H9 (cell line): ENCODE measurements around the gene NLRP14. TPM values are rescaled to one million over a fixed set of nuclear protein-coding genes. Genes with fewer than 3 reads are reported as not detected.

Experiments
- DNase-seq: peaks from one replicate; pipeline ENCODE4 v3.0.0-alpha.2; 2017
- H2AFZ ChIP-seq: one replicate; pipeline ENCODE4 v1.6.1; 2013; ENCODE audit warnings: mild to moderate bottlenecking, low read length, control low read depth, moderate library complexity
- H2AK5ac ChIP-seq: 2 replicates; pipeline ENCODE4 v1.6.1; 2013; ENCODE audit warnings: low read length, control low read depth, mixed read lengths; ENCODE audit not compliant: insufficient read length
- H2BK120ac ChIP-seq: one replicate; pipeline ENCODE4 v1.6.1; 2013; ENCODE audit warnings: low read depth, mild to moderate bottlenecking, low read length, control low read depth, inconsistent platforms; ENCODE audit not compliant: poor library complexity, severe bottlenecking
- H2BK12ac ChIP-seq: 2 replicates; pipeline ENCODE4 v1.6.1; 2013; ENCODE audit warnings: low read length, control low read depth, mixed read lengths, low read depth; ENCODE audit not compliant: insufficient read length
- H2BK15ac ChIP-seq: 2 replicates; pipeline ENCODE4 v1.6.1; 2013; ENCODE audit warnings: low read depth, low read length, control low read depth
- H2BK20ac ChIP-seq: one replicate; pipeline ENCODE4 v1.6.1; 2013; ENCODE audit warnings: low read depth, mild to moderate bottlenecking, low read length, control low read depth, inconsistent platforms; ENCODE audit not compliant: poor library complexity, severe bottlenecking
- H2BK5ac ChIP-seq: 2 replicates; pipeline ENCODE4 v1.6.1; 2013; ENCODE audit warnings: low read length, control low read depth, mixed read lengths; ENCODE audit not compliant: insufficient read length
- H3K14ac ChIP-seq: 2 replicates; pipeline ENCODE4 v1.6.1; 2013; ENCODE audit warnings: low read length, control low read depth; ENCODE audit not compliant: insufficient read depth
- H3K18ac ChIP-seq: 2 replicates; pipeline ENCODE4 v1.6.1; 2013; ENCODE audit warnings: low read depth, mild to moderate bottlenecking, mixed read lengths, low read length, control low read depth; ENCODE audit not compliant: insufficient read length
- H3K23ac ChIP-seq: 2 replicates; pipeline ENCODE4 v1.6.1; 2013; ENCODE audit warnings: low read length, control low read depth, mixed read lengths, low read depth; ENCODE audit not compliant: insufficient read length
- H3K23me2 ChIP-seq: 2 replicates; pipeline ENCODE4 v1.6.1; 2013; ENCODE audit warnings: low read depth, mild to moderate bottlenecking, mixed read lengths, low read length, control low read depth; ENCODE audit not compliant: insufficient read length, poor library complexity, severe bottlenecking
- H3K27ac ChIP-seq: 2 replicates; pipeline ENCODE4 v1.5.1; 2013; ENCODE audit warnings: low read length, control low read depth, mixed read lengths, low read depth; ENCODE audit not compliant: insufficient read length
- H3K27me3 ChIP-seq: 2 replicates; pipeline ENCODE4 v1.6.1; 2013; ENCODE audit warnings: low read length, control low read depth, inconsistent platforms; ENCODE audit not compliant: insufficient read depth
- H3K4ac ChIP-seq: 2 replicates; pipeline ENCODE4 v1.6.1; 2013; ENCODE audit warnings: low read depth, mild to moderate bottlenecking, control low read depth, inconsistent platforms, low read length, moderate library complexity
- H3K4me1 ChIP-seq: 2 replicates; pipeline ENCODE4 v1.6.1; 2013; ENCODE audit warnings: low read length, control low read depth, inconsistent platforms; ENCODE audit not compliant: insufficient read depth
- H3K4me2 ChIP-seq: 2 replicates; pipeline ENCODE4 v1.6.1; 2013; ENCODE audit warnings: low read length, control low read depth, mixed read lengths; ENCODE audit not compliant: insufficient read length, insufficient read depth
- H3K56ac ChIP-seq: 2 replicates; pipeline ENCODE4 v1.6.1; 2013; ENCODE audit warnings: low read depth, mild to moderate bottlenecking, mixed read lengths, low read length, control low read depth; ENCODE audit not compliant: insufficient read length
- H3K79me1 ChIP-seq: 2 replicates; pipeline ENCODE4 v1.6.1; 2013; ENCODE audit warnings: low read depth, mild to moderate bottlenecking, moderate library complexity, low read length, control low read depth, inconsistent platforms; ENCODE audit not compliant: insufficient read depth, poor library complexity, severe bottlenecking
- H3K79me2 ChIP-seq: 2 replicates; pipeline ENCODE4 v1.6.1; 2013; ENCODE audit warnings: low read length, control low read depth, inconsistent platforms; ENCODE audit not compliant: insufficient read depth
- H3K9ac ChIP-seq: 2 replicates; pipeline ENCODE4 v1.6.1; 2013; ENCODE audit warnings: low read length, control low read depth, mixed read lengths; ENCODE audit not compliant: insufficient read length; ENCODE audit errors: extremely low read depth
- H3K9me3 ChIP-seq: one replicate; pipeline ENCODE4 v1.6.1; 2013; ENCODE audit warnings: low read depth, low read length, inconsistent platforms; ENCODE audit not compliant: control insufficient read depth
- H3T11ph ChIP-seq: one replicate; pipeline ENCODE4 v1.6.1; 2013; ENCODE audit warnings: mild to moderate bottlenecking, low read length, control low read depth, inconsistent platforms
- H4K20me1 ChIP-seq: one replicate; pipeline ENCODE4 v1.6.1; 2013; ENCODE audit not compliant: control insufficient read depth, insufficient read length, insufficient read depth
- H4K5ac ChIP-seq: 2 replicates; pipeline ENCODE4 v1.6.1; 2013; ENCODE audit warnings: low read depth, mild to moderate bottlenecking, mixed read lengths, low read length, control low read depth; ENCODE audit not compliant: insufficient read length
- H4K8ac ChIP-seq: replicated peaks from 2 replicates; pipeline ENCODE4 v1.6.1; 2013; ENCODE audit warnings: low read length, control low read depth, mixed read lengths, low read depth; ENCODE audit not compliant: insufficient read length
- H4K91ac ChIP-seq: 2 replicates; pipeline ENCODE4 v1.6.1; 2013; ENCODE audit warnings: low read depth, mild to moderate bottlenecking, moderate library complexity, mixed read lengths, low read length, control low read depth; ENCODE audit not compliant: insufficient read length
- H3K27ac Mint-ChIP-seq, 3 experiments: 2 replicates in 2 of 3; 3 replicates in 1 of 3; pipeline ENCODE4 v1.8.0; 2020 to 2021; ENCODE audit warnings: mixed read lengths in 3 of 3, mild to moderate bottlenecking in 1 of 3, moderate library complexity in 1 of 3
- H3K27me3 Mint-ChIP-seq: 2 replicates; pipeline ENCODE4 v1.8.0; 2021; ENCODE audit warnings: low read depth, mild to moderate bottlenecking, moderate library complexity, mixed read lengths
- H3K36me3 Mint-ChIP-seq, 3 experiments: 2 replicates in 2 of 3; 3 replicates in 1 of 3; pipeline ENCODE4 v1.8.0; 2020 to 2021; ENCODE audit warnings: low read depth in 3 of 3, mixed read lengths in 3 of 3; ENCODE audit not compliant: insufficient read depth in 1 of 3
- H3K4me1 Mint-ChIP-seq, 2 experiments: 2 replicates each; pipeline ENCODE4 v1.8.0; 2020; ENCODE audit warnings: mixed read lengths in 2 of 2
- H3K4me3 Mint-ChIP-seq, 2 experiments: 2 replicates in 1 of 2; 3 replicates in 1 of 2; pipeline ENCODE4 v1.8.0; 2020 to 2021; ENCODE audit warnings: mild to moderate bottlenecking in 2 of 2, mixed read lengths in 2 of 2, moderate library complexity in 1 of 2
- H3K9me3 Mint-ChIP-seq, 2 experiments: 2 replicates in 1 of 2; 3 replicates in 1 of 2; pipeline ENCODE4 v1.8.0; 2020; ENCODE audit warnings: mild to moderate bottlenecking in 2 of 2, mixed read lengths in 2 of 2, moderate library complexity in 1 of 2
- CTCF ChIP-seq: fragments of 200-600 bp; sonication (generic); conservative IDR thresholded peaks from 3 replicates; pipeline ENCODE4 v1.8.0; 2021; ENCODE audit warnings: antibody characterized with exemption, mild to moderate bottlenecking
- WGBS: extraction: QIAGEN DNeasy Blood & Tissue Kit; methylation state at CpG from one replicate; pipeline ENCODE4 v1.1.7; 2013; ENCODE audit warnings: missing lambda C conversion rate, low lambda C conversion rate, mixed read lengths; ENCODE audit not compliant: insufficient read length; ENCODE audit errors: extremely low coverage; 5-methylcytosine and 5-hydroxymethylcytosine counted together
- total RNA-seq: library from RNA; stranded (reverse); gene quantifications from 2 replicates; pipeline ENCODE4 v1.2.1, GENCODE V29; 2021

NLRP14 gene
- total RNA-seq, 1 experiment from 2014 or later = 0.07 TPM

- Histone ChIP-seq H3K14ac (no peak overlapping the region), H4K5ac (no peak overlapping the region), H4K8ac (no peak overlapping the region), H3K4me2 (no peak overlapping the region), H3T11ph (no peak overlapping the region), H2BK12ac (no peak overlapping the region), H2AK5ac (no peak overlapping the region), H3K4ac (no peak overlapping the region), H2BK15ac (no peak overlapping the region), H3K56ac (no peak overlapping the region), H3K18ac (no peak overlapping the region), H4K20me1 (no peaks in the 10 kb centered on the region), H3K27ac (no peak overlapping the region), H3K9me3 (no peaks in the 10 kb centered on the region), H3K27me3 (no peaks in the 10 kb centered on the region), H3K79me1 (no peaks in the 10 kb centered on the region), H2BK20ac (no peak overlapping the region), H3K23me2 (no peaks in the 10 kb centered on the region), H2BK120ac (no peak overlapping the region), H3K79me2 (no peaks in the 10 kb centered on the region), H4K91ac (no peak overlapping the region), H3K4me1 (no peaks in the 10 kb centered on the region), H2AFZ (no peak overlapping the region), H3K23ac (no peak overlapping the region), H3K9ac (no peak overlapping the region), H2BK5ac (no peak overlapping the region)
- H3K36me3 Mint-ChIP-seq = no peaks in the 10 kb centered on the region
- H3K27me3 Mint-ChIP-seq = no peaks in the 10 kb centered on the region; the same call in 1 of the 2 replicates
- TF ChIP-seq CTCF = no peak
- H3K4me3 Mint-ChIP-seq = no peak overlapping the region
- H3K9me3 Mint-ChIP-seq = no peaks in the 10 kb centered on the region
- no peak for DNase-seq
- no peak overlapping the region for H3K27ac Mint-ChIP-seq
- WGBS = no CpG with 5 or more reads among the region's 1 CpG
- peaks cover 4 to 5% of the 10 kb centered on the region in 2 experiments; a peak in 3 of 4 replicates for H3K4me1 Mint-ChIP-seq
These were observed 29.9 kb downstream of the NLRP14 start for GRCh38 chr11:7050191-7050590.
